GM23338 (cell line): ENCODE measurements around the gene IL1A. TPM values are rescaled to one million over a fixed set of nuclear protein-coding genes. Genes with fewer than 3 reads are reported as not detected.

Experiments
- ATAC-seq: fragments of 200-7000 bp; cut with Tn5 transposase; 3 replicates; pipeline ENCODE4 v1.9.1; 2020
- DNase-seq: peaks from one replicate; pipeline ENCODE4 v3.0.0-alpha.2; 2015; ENCODE audit warnings: low spot score
- H2AFZ ChIP-seq: fragments of 200-600 bp; sonication (generic); 2 replicates; pipeline ENCODE4 v1.8.0; 2016; ENCODE audit warnings: antibody characterized with exemption, mild to moderate bottlenecking, moderate library complexity
- H3F3A ChIP-seq: fragments of 200-600 bp; sonication (generic); replicated peaks from 2 replicates; pipeline ENCODE4 v1.8.0; 2017; ENCODE audit warnings: antibody characterized with exemption, mixed run types, low read depth
- H3K27ac ChIP-seq: fragments of 200-600 bp; sonication (generic); 2 replicates; pipeline ENCODE4 v1.6.1; 2016; ENCODE audit warnings: low read depth
- H3K27me3 ChIP-seq: fragments of 200-600 bp; sonication (generic); 2 replicates; pipeline ENCODE4 v1.8.0; 2016; ENCODE audit warnings: mild to moderate bottlenecking, mixed run types, moderate library complexity; ENCODE audit not compliant: insufficient read depth
- H3K36me3 ChIP-seq: fragments of 200-600 bp; sonication (generic); 2 replicates; pipeline ENCODE4 v1.8.0; 2016; ENCODE audit warnings: mild to moderate bottlenecking; ENCODE audit not compliant: insufficient read depth
- H3K4me1 ChIP-seq: fragments of 200-600 bp; sonication (generic); 2 replicates; pipeline ENCODE4 v1.8.0; 2016; ENCODE audit warnings: mild to moderate bottlenecking, moderate library complexity; ENCODE audit not compliant: insufficient read depth
- H3K4me2 ChIP-seq: fragments of 200-600 bp; sonication (generic); 2 replicates; pipeline ENCODE4 v1.7.1; 2017; ENCODE audit warnings: mixed run types
- H3K4me3 ChIP-seq: fragments of 200-600 bp; sonication (generic); 2 replicates; pipeline ENCODE4 v1.6.1; 2016; ENCODE audit warnings: mixed run types
- H3K79me2 ChIP-seq: fragments of 200-600 bp; sonication (generic); replicated peaks from 2 replicates; pipeline ENCODE4 v1.8.0; 2017; ENCODE audit warnings: mild to moderate bottlenecking; ENCODE audit not compliant: insufficient read depth
- H3K9me2 ChIP-seq: fragments of 200-600 bp; sonication (generic); 2 replicates; pipeline ENCODE4 v1.8.0; 2017; ENCODE audit not compliant: insufficient read depth
- H4K20me1 ChIP-seq: fragments of 200-600 bp; sonication (generic); replicated peaks from 2 replicates; pipeline ENCODE4 v1.8.0; 2017; ENCODE audit warnings: mild to moderate bottlenecking; ENCODE audit not compliant: insufficient read depth
- H3K27ac Mint-ChIP-seq: 2 replicates; pipeline ENCODE4 v1.8.0; 2020; ENCODE audit warnings: inconsistent platforms, mild to moderate bottlenecking, moderate library complexity, mixed read lengths
- H3K27me3 Mint-ChIP-seq: 3 replicates; pipeline ENCODE4 v1.8.0; 2022; ENCODE audit warnings: low read depth, mild to moderate bottlenecking, moderate library complexity, mixed read lengths, inconsistent platforms; ENCODE audit not compliant: insufficient read depth, poor library complexity
- H3K36me3 Mint-ChIP-seq: 3 replicates; pipeline ENCODE4 v1.8.0; 2021; ENCODE audit warnings: low read depth, mild to moderate bottlenecking, inconsistent platforms, moderate library complexity, mixed read lengths
- H3K4me1 Mint-ChIP-seq: 3 replicates; pipeline ENCODE4 v1.8.0; 2020; ENCODE audit warnings: mild to moderate bottlenecking, inconsistent platforms, mixed read lengths
- H3K4me3 Mint-ChIP-seq: 3 replicates; pipeline ENCODE4 v1.8.0; 2021; ENCODE audit warnings: moderate library complexity, mild to moderate bottlenecking, inconsistent platforms, mixed read lengths
- H3K9me3 Mint-ChIP-seq: 3 replicates; pipeline ENCODE4 v1.8.0; 2020; ENCODE audit warnings: moderate library complexity, mild to moderate bottlenecking, inconsistent platforms, mixed read lengths
- CREB1 ChIP-seq: fragments of 250-450 bp; sonication (Bioruptor Pico); IDR thresholded peaks from 2 replicates; pipeline ENCODE4 v1.5.0; 2020; ENCODE audit warnings: low read depth, mild to moderate bottlenecking, moderate library complexity
- EZH2 ChIP-seq: fragments of 200-600 bp; sonication (generic); IDR thresholded peaks from one replicate; pipeline ENCODE4 v1.8.0; 2017; ENCODE audit warnings: antibody characterized with exemption, mild to moderate bottlenecking, low read depth; ENCODE audit not compliant: unreplicated experiment
- EZH2phosphoT487 ChIP-seq: fragments of 200-600 bp; sonication (generic); IDR thresholded peaks from one replicate; pipeline ENCODE4 v1.8.1; 2018; ENCODE audit warnings: antibody characterized with exemption; ENCODE audit not compliant: unreplicated experiment
- NANOG ChIP-seq: IDR thresholded peaks from 2 replicates; pipeline ENCODE4 v1.6.1; 2016; ENCODE audit warnings: antibody characterized with exemption, borderline replicate concordance
- POLR2AphosphoS5 ChIP-seq: IDR thresholded peaks from 2 replicates; pipeline ENCODE4 v1.6.1; 2016; ENCODE audit warnings: antibody characterized with exemption, low read depth
- STAT1 ChIP-seq: IDR thresholded peaks from one replicate; pipeline ENCODE4 v1.6.1; 2016; ENCODE audit warnings: antibody characterized with exemption; ENCODE audit not compliant: unreplicated experiment
- ZNF331 ChIP-seq: fragments of 250-450 bp; sonication (Bioruptor Pico); IDR thresholded peaks from 2 replicates; pipeline ENCODE4 v1.5.0; 2020; ENCODE audit warnings: low read depth, mild to moderate bottlenecking, moderate library complexity
- long read RNA-seq: library from polyadenylated mRNA; unstranded; transcript quantifications from one replicate; pipeline ENCODE4 v2.0.0, GENCODE V29; 2020; ENCODE audit not compliant: unreplicated experiment
- polyA plus RNA-seq: library from polyadenylated mRNA; unstranded; fragments of >200 nt; fragmentation: Nextera tagmentation; extraction: Ambion mirVana; gene quantifications from 2 replicates; pipeline ENCODE4 v1.2.1, GENCODE V29; 2016
- total RNA-seq: library from RNA; depleted of rRNA; stranded (reverse); fragments of >200 nt; shearing (Covaris generic); gene quantifications from 2 replicates; pipeline ENCODE4 v1.2.3, GENCODE V29; 2014; rRNA removed
- TF ChIP-seq, protein P1 (sequence below): fragments of 250-450 bp; sonication (Bioruptor Pico); IDR thresholded peaks from 2 replicates; pipeline ENCODE4 v1.5.0; 2020; ENCODE audit warnings: mild to moderate bottlenecking, moderate library complexity
- TF ChIP-seq, protein P2 (sequence below): IDR thresholded peaks from one replicate; pipeline ENCODE4 v1.6.1; 2018; ENCODE audit warnings: antibody characterized with exemption; ENCODE audit not compliant: unreplicated experiment
- TF ChIP-seq, protein P3 (sequence below): IDR thresholded peaks from 2 replicates; pipeline ENCODE4 v1.6.1; 2016; ENCODE audit warnings: antibody characterized with exemption
- TF ChIP-seq, protein P4 (sequence below), 2 experiments: fragments of 200-600 bp in 1 of 2; sonication (generic) in 1 of 2; conservative IDR thresholded peaks; 2 replicates each; pipeline versions ENCODE4 v1.5.1 to v1.6.1; 2016 to 2017; ENCODE audit warnings: antibody characterized with exemption in 2 of 2, low read depth in 2 of 2, mild to moderate bottlenecking in 2 of 2, moderate library complexity in 1 of 2

The IL1A gene, protein sequence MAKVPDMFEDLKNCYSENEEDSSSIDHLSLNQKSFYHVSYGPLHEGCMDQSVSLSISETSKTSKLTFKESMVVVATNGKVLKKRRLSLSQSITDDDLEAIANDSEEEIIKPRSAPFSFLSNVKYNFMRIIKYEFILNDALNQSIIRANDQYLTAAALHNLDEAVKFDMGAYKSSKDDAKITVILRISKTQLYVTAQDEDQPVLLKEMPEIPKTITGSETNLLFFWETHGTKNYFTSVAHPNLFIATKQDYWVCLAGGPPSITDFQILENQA
- total RNA-seq: 0.19 and 0.73 TPM in 2 replicates
- polyA plus RNA-seq: 0.47 and 0.65 TPM in 2 replicates
- long read RNA-seq: 0 reads

DNA sequence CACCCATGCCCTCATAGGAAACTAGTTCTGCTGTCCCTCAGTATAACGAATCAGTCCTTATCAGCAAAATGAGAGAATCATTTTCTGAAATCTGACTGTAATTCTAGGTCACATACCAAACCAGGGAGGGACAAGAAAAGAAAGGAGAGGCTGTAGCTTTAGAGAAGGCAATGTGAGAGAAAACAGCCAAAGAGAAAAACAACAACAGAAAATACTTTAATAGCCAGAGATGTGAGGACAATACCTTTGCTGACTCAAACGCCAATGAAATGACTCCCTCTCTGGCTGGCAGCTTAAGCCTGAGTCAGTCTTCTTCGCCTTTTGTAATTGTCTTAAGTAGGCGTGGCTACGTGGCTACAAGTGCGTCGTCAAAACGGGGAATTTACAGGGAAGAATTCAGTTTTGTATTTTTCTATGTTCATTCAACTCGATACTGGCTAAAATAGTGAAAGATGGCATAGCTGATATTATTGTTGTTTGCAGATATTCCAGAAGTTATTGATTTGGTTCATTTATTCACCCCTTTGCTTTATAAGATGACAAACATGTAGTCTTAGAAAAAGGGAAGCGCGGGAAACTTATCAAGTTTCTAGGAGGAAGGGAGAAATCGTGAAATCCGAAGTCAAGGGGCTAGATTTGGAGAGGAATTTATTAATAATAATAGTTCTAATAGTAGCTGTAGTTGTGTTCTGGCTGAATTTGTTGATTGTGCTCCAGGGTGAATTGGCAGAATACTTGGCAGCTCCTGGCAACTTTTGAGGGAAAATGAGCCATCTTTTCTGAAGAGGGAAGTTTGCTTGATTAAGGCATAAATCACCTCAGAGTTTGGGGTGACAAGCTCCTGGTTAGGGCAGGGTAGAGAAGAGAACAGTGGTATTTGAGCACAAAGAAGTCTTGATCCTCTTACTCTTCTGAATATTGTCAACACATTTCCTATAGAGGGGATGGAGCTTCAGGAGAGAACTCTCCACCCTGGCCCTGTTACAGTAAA lies at the start of gene IL1A:
TSS of gene IL1A (minus strand) at position 295 of the 991 bp plus-strand sequence. CDS start 723 bp downstream, outside the sequence.
- Histone ChIP-seq H3K27me3 (no peaks in the 10 kb centered on the region), H4K20me1 (no peaks in the 10 kb centered on the region), H3K4me2 (peak within 1 kb of the TSS; percentile 35), H3K4me1 (peaks cover 22% of the 10 kb centered on the region), H3K27ac (no peak within 1 kb of the TSS), H3K9me2 (peaks cover 16% of the 10 kb centered on the region), H3F3A (no peaks in the 10 kb centered on the region), H3K79me2 (no peaks in the 10 kb centered on the region), H3K4me3 (peak within 1 kb of the TSS; percentile 16; the same call in 1 of the 2 replicates), H3K36me3 (no peaks in the 10 kb centered on the region), H2AFZ (peak within 1 kb of the TSS; percentile 43)
- peak; percentile 98 for ATAC-seq
- DNase-seq: peak; percentile 87
- H3K27me3 Mint-ChIP-seq: peaks cover 6% of the 10 kb centered on the region
- H3K36me3 Mint-ChIP-seq: no peaks in the 10 kb centered on the region
- H3K9me3 Mint-ChIP-seq: no peaks in the 10 kb centered on the region; the same call in 1 of the 3 replicates
- H3K4me3 Mint-ChIP-seq: peak within 1 kb of the TSS; percentile 22
- H3K27ac Mint-ChIP-seq: no peak within 1 kb of the TSS; the same call in 1 of the 2 replicates
- peaks cover 26% of the 10 kb centered on the region for H3K4me1 Mint-ChIP-seq
- TF ChIP-seq POLR2AphosphoS5: no peak
- TF ChIP-seq, protein P1, sequence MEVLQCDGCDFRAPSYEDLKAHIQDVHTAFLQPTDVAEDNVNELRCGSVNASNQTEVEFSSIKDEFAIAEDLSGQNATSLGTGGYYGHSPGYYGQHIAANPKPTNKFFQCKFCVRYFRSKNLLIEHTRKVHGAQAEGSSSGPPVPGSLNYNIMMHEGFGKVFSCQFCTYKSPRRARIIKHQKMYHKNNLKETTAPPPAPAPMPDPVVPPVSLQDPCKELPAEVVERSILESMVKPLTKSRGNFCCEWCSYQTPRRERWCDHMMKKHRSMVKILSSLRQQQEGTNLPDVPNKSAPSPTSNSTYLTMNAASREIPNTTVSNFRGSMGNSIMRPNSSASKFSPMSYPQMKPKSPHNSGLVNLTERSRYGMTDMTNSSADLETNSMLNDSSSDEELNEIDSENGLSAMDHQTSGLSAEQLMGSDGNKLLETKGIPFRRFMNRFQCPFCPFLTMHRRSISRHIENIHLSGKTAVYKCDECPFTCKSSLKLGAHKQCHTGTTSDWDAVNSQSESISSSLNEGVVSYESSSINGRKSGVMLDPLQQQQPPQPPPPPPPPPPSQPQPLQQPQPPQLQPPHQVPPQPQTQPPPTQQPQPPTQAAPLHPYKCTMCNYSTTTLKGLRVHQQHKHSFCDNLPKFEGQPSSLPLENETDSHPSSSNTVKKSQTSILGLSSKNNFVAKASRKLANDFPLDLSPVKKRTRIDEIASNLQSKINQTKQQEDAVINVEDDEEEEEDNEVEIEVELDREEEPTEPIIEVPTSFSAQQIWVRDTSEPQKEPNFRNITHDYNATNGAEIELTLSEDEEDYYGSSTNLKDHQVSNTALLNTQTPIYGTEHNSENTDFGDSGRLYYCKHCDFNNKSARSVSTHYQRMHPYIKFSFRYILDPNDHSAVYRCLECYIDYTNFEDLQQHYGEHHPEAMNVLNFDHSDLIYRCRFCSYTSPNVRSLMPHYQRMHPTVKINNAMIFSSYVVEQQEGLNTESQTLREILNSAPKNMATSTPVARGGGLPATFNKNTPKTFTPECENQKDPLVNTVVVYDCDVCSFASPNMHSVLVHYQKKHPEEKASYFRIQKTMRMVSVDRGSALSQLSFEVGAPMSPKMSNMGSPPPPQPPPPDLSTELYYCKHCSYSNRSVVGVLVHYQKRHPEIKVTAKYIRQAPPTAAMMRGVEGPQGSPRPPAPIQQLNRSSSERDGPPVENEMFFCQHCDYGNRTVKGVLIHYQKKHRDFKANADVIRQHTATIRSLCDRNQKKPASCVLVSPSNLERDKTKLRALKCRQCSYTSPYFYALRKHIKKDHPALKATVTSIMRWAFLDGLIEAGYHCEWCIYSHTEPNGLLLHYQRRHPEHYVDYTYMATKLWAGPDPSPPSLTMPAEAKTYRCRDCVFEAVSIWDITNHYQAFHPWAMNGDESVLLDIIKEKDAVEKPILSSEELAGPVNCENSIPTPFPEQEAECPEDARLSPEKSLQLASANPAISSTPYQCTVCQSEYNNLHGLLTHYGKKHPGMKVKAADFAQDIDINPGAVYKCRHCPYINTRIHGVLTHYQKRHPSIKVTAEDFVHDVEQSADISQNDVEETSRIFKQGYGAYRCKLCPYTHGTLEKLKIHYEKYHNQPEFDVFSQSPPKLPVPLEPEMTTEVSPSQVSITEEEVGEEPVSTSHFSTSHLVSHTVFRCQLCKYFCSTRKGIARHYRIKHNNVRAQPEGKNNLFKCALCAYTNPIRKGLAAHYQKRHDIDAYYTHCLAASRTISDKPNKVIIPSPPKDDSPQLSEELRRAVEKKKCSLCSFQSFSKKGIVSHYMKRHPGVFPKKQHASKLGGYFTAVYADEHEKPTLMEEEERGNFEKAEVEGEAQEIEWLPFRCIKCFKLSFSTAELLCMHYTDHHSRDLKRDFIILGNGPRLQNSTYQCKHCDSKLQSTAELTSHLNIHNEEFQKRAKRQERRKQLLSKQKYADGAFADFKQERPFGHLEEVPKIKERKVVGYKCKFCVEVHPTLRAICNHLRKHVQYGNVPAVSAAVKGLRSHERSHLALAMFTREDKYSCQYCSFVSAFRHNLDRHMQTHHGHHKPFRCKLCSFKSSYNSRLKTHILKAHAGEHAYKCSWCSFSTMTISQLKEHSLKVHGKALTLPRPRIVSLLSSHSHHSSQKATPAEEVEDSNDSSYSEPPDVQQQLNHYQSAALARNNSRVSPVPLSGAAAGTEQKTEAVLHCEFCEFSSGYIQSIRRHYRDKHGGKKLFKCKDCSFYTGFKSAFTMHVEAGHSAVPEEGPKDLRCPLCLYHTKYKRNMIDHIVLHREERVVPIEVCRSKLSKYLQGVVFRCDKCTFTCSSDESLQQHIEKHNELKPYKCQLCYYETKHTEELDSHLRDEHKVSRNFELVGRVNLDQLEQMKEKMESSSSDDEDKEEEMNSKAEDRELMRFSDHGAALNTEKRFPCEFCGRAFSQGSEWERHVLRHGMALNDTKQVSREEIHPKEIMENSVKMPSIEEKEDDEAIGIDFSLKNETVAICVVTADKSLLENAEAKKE: no peak
- TF ChIP-seq, protein P2, sequence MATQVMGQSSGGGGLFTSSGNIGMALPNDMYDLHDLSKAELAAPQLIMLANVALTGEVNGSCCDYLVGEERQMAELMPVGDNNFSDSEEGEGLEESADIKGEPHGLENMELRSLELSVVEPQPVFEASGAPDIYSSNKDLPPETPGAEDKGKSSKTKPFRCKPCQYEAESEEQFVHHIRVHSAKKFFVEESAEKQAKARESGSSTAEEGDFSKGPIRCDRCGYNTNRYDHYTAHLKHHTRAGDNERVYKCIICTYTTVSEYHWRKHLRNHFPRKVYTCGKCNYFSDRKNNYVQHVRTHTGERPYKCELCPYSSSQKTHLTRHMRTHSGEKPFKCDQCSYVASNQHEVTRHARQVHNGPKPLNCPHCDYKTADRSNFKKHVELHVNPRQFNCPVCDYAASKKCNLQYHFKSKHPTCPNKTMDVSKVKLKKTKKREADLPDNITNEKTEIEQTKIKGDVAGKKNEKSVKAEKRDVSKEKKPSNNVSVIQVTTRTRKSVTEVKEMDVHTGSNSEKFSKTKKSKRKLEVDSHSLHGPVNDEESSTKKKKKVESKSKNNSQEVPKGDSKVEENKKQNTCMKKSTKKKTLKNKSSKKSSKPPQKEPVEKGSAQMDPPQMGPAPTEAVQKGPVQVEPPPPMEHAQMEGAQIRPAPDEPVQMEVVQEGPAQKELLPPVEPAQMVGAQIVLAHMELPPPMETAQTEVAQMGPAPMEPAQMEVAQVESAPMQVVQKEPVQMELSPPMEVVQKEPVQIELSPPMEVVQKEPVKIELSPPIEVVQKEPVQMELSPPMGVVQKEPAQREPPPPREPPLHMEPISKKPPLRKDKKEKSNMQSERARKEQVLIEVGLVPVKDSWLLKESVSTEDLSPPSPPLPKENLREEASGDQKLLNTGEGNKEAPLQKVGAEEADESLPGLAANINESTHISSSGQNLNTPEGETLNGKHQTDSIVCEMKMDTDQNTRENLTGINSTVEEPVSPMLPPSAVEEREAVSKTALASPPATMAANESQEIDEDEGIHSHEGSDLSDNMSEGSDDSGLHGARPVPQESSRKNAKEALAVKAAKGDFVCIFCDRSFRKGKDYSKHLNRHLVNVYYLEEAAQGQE: no peak
- TF ChIP-seq, protein P3, sequence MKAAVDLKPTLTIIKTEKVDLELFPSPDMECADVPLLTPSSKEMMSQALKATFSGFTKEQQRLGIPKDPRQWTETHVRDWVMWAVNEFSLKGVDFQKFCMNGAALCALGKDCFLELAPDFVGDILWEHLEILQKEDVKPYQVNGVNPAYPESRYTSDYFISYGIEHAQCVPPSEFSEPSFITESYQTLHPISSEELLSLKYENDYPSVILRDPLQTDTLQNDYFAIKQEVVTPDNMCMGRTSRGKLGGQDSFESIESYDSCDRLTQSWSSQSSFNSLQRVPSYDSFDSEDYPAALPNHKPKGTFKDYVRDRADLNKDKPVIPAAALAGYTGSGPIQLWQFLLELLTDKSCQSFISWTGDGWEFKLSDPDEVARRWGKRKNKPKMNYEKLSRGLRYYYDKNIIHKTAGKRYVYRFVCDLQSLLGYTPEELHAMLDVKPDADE: no peak
- no peak for TF ChIP-seq NANOG
- TF ChIP-seq STAT1: no peak
- no peak for TF ChIP-seq CREB1
- TF ChIP-seq, protein P4, sequence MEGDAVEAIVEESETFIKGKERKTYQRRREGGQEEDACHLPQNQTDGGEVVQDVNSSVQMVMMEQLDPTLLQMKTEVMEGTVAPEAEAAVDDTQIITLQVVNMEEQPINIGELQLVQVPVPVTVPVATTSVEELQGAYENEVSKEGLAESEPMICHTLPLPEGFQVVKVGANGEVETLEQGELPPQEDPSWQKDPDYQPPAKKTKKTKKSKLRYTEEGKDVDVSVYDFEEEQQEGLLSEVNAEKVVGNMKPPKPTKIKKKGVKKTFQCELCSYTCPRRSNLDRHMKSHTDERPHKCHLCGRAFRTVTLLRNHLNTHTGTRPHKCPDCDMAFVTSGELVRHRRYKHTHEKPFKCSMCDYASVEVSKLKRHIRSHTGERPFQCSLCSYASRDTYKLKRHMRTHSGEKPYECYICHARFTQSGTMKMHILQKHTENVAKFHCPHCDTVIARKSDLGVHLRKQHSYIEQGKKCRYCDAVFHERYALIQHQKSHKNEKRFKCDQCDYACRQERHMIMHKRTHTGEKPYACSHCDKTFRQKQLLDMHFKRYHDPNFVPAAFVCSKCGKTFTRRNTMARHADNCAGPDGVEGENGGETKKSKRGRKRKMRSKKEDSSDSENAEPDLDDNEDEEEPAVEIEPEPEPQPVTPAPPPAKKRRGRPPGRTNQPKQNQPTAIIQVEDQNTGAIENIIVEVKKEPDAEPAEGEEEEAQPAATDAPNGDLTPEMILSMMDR (conservative IDR thresholded peaks at IDR 0.05; ENCODE audit: low read depth in 2 of 2): no peak
- TF ChIP-seq EZH2phosphoT487: no peak
- TF ChIP-seq EZH2: no peak
- no peak for TF ChIP-seq ZNF331 (CRISPR knock-in tag)
